ENCODE results near the gene TROAP.

TROAP gene

DNA sequence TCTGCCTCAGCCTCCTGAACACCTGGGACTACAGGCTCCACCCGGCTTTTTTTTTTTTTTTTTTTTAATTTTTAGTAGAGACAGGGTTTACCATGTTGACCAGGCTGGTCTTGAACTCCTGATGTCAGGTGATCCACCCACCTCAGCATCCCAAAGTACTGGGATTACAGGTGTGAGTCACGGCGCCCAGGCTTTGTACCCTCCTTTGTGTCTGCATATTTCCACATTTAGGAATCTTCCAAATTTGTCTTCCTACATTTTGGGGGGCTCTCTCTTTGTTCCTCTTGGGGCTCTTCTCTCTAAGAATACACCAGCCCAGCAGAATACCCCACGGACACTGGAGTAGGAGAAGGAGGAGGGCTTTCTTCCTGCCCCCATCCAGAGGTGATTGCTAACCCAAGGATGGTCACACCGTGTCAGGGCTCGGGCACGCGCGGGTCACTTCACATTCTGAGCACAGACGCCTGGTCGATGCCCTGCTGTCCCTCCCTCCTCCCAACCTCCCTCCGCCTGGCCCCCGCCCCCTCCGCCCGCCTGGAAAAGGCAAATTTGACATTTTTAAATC is 21.5 kb downstream of the TROAP start:
- no peak for DNase-seq

DNA sequence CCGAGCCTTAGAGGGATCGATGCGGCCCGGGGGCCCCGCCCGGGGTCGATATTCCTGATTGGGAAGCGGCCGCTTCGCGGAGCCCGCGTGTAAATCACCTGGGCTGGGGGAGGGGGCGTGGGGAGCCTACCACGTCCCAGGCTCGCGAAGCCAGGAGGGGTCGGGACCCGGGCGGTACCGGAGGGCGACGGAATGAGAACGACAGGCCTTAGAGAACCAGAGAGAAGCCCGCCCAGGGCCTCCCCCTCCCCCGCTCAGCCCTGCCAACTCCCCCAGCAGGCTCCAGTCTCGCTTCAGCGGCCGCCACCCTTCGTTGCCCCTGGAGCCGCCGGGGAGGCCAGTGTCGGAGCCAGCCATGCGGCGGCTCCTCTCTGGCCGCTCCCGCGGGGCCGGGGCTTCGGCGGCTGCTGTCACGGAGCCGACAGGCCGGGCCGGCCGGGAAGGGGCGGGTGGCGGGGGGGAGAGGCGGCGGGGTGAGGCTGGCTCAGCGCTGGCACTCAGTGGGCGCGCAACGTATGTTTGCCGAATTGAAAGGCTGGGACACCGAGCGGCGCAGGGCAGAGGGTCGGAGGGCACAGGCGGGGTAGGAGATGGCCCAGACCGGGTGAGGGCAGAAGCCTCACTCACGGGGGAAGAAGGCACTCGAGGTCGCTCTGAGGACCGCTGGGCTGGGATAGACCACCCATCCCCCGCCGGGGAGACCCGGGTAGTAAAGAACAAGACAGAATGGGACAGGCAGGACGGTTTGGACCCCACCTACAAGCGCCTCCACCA is 22.2 kb downstream of the TROAP start:
- DNase-seq = no peak

- DNase-seq = no peak
These were observed 23.0 kb downstream of the TROAP start for GRCh38 chr12:49345825-49346658.

GRCh38 chr12:49346659-49347310 is 23.7 kb downstream of the TROAP start, which contains the start of gene DNAJC22:
TSS of gene DNAJC22 (plus strand) at chr12:49346888. CDS start at chr12:49348873, 1,985 bp downstream.
- no peak for DNase-seq

DNA sequence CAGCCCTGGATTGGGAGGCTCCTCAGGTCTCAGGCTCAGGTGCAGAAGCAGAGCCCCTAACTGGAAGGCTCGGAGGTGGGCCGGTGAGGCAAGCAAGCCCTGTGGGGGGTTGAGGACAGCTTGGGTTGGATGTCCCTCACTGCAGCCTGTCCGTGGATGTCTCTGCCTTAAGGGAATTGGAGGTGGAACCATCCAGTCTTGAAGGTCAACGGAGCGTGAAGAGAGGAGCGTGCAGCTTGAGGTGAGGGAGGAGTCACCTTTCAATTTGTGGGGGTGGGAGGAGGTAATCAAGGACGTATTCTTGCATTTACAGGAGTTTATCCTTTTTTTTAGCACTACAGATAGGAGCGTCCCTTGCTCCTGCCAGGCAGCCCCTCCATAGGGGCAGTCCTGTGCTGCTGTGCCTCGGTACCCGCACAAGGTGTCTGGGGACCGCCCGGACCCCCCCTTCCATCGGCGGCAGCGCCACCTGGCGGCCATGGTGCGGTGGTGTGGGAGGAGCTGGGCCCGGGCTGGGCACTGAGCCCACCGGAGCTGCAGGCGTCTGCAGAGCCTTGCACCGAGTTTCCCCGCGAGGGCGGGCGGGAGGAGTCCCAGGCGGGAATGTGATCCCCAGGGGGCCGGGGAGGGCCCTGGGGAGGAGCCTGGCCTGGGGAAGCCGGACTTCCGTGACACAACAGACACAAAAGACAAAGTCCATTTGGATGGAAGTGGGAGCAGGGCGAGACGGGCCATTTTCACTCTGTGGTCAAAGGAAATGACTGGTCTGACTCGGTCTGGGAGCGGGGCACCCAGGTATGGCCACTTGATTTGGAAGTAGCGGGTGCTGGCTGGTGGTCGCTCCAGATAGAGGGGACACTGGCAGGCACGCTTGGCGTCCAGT is 24.5 kb downstream of the TROAP start:
- DNase-seq = no peak

DNA sequence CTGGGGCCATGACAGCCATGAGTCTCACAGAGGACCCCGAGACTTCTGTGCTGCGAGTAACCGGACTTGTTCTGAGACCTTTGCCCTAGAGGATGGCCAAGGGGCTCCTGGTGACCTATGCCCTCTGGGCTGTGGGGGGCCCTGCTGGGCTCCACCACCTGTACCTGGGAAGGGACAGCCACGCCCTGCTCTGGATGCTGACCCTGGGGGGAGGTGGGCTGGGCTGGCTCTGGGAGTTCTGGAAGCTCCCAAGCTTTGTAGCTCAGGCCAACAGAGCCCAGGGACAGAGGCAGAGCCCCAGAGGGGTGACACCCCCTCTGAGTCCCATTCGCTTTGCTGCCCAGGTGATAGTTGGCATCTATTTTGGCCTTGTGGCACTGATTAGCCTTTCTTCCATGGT is 25.7 kb downstream of the TROAP start:
- no peak for DNase-seq

DNA sequence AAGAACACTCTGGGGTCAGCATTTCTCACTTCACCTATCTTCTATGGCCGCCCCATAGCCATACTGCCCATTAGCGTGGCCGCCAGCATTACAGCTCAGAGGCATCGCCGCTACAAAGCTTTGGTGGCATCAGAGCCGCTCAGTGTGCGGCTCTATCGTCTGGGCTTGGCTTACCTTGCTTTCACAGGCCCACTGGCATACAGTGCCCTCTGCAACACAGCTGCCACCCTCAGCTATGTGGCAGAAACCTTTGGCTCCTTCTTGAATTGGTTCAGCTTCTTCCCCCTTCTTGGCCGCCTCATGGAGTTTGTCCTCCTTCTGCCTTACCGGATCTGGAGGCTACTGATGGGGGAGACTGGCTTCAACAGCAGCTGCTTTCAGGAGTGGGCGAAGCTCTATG is 26.2 kb downstream of the TROAP start:
- no peak for DNase-seq

GRCh38 chr12:49352351-49352750 is 29.3 kb downstream of the TROAP start:
- no peak for DNase-seq

DNA sequence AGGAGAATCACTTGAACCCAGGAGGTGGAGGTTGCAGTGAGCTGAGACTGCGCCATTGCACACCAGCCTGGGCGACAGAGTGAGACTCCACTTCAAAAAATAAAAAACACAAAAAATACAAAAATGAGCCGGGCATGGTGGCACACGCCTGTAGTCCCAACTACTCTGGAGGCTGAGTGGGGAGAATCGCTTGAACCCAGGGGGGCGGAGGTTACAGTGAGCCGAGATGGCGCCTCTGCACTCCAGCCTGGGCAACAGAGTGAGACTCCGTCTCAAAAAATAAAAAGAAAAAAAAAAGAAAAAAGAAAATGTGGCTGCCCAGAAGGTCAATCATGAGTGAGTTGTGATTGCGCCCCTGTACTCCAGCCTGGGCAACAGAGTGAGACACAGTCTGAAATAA is 32.9 kb downstream of the TROAP start:
- DNase-seq = no peak

DNA sequence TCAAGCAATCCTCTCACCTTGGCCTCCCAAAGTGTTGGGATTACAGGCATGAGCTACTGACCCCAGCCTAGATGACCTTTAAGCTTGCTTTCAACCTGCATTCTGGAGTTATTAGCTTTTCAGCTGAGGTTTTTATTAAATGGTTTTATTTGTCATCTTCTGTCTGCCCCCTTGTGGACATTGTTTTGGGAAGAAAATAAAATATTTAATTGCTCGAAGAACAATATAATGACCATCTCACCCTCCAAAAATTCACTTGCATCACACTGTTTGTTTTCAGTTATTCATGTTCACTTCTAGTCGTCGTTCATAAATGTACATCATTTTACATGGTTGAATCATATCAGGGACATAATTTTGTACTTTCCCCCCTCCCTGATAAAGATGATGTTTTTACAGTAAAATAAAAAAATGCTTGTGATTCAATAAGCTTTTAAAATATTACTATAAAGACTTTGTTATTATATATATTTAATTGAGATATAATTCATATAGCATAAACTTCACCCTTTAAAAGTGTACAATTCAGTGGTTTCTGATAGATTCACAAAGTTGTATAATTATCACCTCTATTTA is 34.1 kb downstream of the TROAP start:
- no peak for DNase-seq

DNA sequence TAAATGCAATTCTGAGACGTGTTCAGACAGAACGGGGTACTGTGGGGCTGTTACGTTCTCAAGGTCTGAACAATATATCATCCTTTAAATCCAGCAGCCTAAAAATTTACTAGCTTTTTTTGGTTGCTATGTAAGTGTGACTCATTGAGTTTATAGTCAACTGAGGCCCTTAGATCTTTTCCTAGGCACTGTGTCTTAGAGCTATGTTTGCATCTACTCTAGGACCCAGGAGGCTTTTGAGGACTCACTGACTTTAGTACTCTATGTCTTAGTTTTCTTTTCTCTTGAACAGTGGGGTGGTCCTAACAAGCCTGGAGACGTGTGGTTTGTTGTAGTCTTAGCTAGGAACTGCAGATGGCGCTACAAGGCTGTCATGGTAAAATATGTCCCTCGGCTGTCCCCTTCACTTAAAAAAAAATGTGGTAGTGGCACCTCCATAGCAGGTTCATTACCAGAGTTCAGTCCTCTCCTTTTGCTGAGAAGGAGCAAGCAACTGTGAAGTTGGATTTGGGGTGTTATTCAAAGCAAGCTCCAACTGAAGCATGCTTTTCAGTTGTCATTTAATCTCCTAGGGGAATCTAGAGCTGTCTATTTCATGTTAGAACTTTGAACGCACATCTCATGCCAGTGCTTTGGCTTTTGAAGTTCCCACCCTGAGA is 35.6 kb downstream of the TROAP start:
- peak; percentile 53 for DNase-seq

GRCh38 chr12:49359671-49360070 is 36.6 kb downstream of the TROAP start:
- no peak for DNase-seq

- DNase-seq = no peak
These were observed 39.0 kb downstream of the TROAP start for GRCh38 chr12:49362077-49362476.

- DNase-seq = no peak
These were observed 41.9 kb downstream of the TROAP start for GRCh38 chr12:49364989-49365388.

DNA sequence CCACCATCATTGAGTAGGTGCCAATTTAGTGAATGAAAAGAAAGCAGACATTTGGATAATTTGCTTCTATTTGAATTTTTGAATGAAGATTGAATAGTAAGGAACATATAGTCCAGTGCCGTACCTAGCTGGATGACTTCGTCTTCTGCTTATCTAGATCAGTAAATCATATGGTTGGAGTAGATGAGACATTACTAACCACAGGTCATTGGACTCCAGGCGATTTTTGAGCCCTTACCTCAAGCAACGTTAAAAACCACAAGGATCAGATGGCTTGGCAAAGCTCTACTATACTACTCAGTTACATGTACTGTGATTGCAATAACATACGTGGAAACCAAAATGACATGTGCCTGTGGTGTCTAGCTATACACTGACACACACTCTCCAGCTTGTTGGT is 42.5 kb downstream of the TROAP start:
- no peak for DNase-seq

GRCh38 chr12:49366096-49366651 is 43.1 kb downstream of the TROAP start:
- DNase-seq = no peak

GRCh38 chr12:49366652-49367380 is 43.8 kb downstream of the TROAP start:
- DNase-seq = peak; percentile 91

DNA sequence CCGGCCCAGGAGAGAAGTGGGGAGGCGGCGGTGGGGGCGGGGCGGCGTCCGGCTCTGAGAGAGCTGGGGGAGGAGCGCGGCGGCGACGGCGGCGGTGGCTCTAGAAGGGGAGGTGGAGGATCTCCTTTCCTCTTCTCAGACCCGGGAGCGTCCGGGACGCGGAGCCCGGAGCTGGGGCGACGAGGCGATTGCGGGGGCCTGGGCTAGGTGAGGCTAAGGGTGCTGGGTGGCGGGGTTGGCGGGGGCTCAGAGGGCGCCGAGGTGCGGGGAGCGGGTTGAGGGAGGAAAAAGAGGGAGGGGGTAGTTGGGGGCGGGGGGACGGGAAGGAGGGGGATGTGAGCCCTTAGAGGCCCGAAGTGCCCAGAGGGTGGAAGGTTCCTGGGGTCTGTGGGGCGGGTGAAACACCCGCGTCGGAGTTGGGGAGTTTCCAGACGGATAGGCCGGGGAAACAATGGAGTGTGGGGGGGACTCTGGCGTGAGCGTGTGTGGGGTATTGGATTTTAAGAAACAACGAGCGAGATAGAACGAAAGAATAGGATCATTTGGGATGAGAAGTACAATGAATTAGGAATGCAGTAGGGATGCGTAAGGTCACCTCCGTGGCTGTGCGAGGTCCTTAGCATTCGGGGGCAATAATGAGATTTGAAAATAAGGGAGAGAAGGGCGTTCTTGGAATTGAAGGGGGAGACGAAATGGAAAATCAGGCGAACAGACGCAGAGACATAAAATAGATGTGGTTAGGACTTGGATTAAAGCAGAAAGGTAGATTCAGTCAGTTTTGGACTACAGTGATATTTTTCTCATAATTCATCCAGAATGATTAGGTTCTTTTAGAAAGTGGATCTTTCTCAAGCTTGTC is 44.6 kb downstream of the TROAP start, which contains the start of gene SPATS2:
SPATS2 (plus strand) TSS at position 82 of the 859 bp plus-strand sequence. CDS start 93,551 bp downstream, outside the sequence.
- peak; percentile 41 for DNase-seq

GRCh38 chr12:49368240-49368600 is 45.2 kb downstream of the TROAP start:
- DNase-seq = no peak
